HG03521 (cell line): Measurements from ENCODE around the gene JTB.
A peak's percentile ranks its signal among the peaks of the same experiment; 100 is the strongest.
"Not testable (repeated sequence)": the region's sequence is repeated elsewhere in the genome, so short reads cannot be mapped to it uniquely, and the experiment has no call there.

Source experiments
- ATAC-seq: cut with Tn5 transposase; IDR thresholded peaks from one replicate; pipeline ENCODE4 v1.9.1; 2021; ENCODE audit warnings: mild to moderate bottlenecking, moderate library complexity; ENCODE audit not compliant: unreplicated experiment

Gene JTB

DNA sequence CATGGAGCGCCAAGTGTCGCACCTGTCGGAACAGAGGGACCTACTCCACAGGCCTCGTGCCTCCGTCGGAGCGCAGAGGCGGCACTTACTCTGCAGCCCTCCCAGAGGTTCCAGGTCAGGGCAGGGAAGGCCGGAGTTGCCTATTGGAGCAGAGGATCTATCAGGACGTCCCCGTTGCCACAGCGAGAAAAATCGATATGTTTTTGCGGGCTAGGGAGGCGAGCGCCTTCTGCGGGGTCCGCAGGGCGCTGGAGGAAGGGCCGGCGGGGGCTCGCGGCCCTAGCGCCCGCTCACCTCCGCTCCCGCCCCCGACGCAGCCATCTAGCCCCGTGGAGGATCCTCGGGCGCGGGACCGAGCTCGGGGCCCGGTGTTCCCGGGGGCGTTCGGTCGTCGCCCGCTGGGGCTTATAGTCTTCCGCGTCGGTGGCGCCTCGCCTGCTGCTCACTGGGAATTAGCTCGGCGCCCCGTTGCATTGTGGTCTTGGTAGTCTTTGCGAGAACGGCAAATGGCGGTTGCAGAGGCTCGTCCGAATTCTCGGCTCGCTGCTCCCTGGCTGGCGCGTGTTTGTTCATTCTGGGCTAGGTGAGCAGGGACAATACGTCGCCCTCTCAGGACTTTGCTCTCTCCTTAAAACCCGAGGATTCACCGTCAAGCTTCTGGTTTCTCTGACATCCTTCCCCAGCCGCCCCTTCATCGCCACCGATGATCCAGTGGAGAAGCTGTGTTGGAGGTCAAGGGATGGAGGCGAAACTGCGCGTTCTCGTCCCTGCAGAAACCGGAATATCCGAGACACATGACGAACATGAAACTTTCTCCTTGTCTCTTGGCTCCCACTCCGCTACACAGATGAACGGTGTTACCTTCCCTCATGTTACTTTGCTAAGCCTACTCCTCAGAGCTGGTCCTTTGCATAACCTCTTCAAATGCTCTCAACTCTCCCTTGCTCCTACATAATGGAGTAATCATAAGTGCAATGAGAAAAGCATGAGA lies at the start of gene JTB:
JTB (minus strand) TSS at position 425 of the 991 bp plus-strand sequence; CDS start at position 3, 422 bp downstream.
- ATAC-seq = peak; percentile 82

DNA sequence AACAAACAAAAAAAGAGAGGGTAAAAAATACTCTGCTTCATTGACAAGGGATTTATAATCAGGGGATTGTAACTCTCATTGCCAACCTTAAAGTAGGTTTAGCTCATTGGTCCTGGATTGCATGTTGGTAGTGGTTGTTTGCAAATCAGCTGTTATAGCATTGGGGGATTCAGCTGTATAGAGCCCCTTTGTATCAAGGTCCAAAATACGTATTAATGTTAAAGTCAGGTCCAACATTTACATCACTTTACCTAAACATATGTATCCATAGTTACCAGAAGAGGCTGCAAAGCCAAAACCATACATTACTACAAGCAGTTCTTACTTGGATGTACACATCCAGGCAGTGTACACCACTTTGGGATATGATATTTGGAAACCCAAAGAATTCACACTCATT lies 42.5 kb upstream of the JTB start:
- ATAC-seq = no peak

DNA sequence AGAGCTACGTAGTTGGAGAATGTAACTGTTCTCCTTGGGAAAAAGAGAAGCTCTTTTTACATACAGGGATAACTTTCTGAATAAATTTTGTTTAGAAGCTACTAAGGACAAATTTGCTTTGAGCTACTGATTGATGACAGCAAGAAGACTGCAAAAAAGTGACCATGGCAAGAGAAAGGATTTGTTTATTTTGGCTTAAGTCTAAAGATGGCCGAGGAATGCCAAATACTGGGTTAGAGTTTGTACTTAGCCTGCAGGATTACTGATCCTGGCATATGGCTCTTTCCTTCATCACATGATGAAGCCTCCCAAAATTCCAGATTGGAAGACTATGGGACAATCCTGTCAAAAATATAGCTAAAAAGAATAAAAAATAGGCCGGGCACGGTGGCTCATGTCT lies 41.8 kb upstream of the JTB start:
- ATAC-seq = no peak

DNA sequence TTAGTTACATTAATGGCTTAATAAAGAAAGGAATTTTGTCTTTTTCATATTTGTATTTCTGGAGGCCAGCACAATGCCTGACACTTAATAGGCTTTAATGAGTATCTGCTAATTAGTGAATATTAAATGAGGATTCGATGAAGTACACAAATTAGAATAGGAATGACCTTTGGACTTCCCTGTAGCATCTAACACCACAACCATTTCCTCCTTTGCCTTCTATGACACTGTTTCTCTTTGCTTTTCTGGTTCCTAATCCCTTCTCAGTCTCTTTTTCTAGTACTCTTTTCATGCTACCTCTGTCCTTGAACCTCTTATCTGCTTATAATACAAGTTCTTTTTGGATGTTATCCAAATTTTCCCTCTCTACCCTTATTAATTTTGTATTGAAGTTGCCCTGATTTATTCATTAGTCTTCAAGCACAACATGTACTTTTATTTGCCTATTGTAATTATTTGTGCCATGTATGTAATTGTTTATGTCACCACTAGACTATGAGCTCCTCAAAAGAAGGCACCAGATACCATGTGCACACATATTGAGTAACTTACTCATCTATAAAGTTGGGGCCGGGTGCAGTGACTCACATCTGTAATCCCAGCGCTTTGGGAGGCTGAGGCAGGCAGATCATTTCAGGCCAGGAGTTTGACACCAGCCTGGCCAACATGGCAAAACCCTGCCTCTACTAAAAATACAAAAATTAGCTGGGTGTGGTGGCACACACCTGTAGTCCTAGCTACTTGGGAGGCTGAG lies 36.9 kb upstream of the JTB start:
- no peak for ATAC-seq

DNA sequence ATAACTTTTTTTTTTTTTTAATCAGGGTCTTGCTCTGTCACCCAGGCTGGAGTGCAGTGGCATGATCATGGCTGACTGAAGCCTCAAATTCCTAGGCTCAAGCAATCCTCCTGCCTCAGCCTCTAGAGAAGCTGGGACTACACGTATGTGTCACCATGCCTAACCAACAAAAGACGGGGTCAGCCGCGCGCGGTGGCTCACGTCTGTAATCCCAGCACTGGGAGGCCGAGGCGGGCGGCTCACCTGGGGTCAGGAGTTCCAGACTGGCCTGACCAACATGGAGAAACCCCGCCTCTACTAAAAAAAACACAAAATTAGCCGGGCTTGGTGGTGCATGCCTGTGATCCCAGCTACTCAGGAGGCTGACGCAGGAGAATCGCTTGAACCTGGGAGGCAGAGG lies 35.1 kb upstream of the JTB start:
- not testable (repeated sequence) for ATAC-seq

DNA sequence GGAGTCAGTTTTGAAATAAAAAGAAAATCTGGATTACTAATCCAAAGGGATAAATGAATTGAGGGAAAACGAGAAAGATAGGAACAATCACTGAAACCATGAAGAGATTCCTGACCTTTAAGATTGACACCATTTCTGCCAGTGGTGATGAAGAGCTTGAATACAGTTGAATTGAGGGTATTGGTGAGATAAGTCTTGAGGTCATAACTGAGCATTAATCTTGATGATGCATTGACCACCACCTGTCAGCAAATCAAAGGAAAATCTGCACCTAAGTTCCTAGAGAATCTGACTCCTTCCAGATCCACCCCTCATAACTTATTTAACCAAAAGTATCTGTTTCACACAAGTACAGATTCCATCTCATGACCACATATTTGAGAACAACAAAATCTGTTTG lies 34.7 kb upstream of the JTB start:
- ATAC-seq = no peak

DNA sequence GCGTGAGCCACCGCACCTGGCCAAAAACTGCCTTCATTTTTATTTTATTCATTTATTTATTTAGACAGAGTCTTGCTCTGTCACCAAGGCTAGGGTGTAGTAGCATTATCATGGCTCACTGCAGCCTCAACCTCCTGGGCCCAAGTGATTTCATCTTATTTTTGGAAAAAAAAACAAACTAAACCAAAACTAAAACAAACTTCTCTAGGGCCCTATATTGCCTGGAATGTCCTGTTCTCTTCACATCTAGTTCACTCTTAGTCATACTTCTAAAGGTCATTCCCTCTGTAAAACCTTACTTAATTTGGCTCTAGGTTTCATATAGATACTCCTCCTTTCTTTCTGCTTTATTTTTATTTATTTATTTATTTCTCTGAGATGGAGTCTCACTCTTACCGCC lies 28.7 kb upstream of the JTB start:
- ATAC-seq = no peak

DNA sequence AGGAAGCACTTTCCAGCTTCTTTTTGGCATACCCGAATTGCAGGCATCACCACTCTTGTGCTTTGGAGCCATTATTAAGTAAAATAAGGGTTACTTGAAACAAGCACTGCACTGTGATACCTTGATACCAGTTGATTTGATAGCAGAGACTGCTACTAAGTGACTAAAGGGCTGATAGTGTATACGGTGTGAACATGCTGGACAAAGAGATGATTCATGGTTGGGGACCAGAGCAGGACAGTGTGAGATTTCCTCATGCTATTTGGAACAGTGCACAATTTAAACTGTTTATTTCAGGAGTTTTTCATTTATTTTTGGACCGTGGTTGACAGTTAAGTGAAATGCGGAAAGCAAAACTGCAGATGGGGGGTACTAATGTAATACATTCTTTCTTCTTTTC lies 22.9 kb upstream of the JTB start:
- no peak for ATAC-seq

DNA sequence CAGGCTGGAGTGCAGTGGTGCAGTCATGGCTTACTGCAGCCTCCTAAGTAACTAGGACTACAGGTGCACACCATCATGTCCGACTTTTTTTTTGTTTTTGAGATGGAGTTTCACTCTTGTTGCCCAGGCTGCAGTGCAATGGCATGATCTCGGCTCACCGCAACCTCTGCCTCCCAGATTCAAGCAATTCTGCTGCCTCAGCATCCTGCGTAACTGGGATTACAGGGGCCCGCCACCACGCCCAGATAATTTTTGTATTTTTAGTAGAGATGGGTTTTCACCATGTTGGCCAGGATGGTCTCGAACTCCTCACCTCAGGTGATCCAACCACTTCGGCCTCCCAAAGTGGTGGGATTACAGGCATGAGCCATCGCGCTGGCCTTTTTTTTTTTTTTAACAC lies 19.4 kb upstream of the JTB start:
- ATAC-seq = not testable (repeated sequence)

DNA sequence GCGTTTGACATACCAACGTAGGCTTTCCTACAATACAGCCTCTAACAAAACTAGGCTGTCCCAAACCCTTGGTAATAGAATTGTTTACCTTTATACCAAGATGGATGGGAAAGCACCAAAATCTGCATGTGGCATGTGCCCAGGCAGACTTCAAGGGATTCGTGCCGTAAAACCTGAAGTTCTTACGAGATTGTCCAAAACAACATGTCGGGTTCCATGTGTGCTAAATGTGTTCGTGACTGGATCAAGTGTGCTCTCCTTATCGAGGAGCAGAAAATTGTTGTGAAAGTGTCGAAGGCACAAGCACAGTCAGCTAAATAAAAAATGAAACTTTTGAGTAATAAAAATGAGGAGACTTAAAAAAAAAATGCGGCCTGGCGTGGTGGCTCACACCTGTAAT lies 18.2 kb upstream of the JTB start:
- ATAC-seq = no peak

DNA sequence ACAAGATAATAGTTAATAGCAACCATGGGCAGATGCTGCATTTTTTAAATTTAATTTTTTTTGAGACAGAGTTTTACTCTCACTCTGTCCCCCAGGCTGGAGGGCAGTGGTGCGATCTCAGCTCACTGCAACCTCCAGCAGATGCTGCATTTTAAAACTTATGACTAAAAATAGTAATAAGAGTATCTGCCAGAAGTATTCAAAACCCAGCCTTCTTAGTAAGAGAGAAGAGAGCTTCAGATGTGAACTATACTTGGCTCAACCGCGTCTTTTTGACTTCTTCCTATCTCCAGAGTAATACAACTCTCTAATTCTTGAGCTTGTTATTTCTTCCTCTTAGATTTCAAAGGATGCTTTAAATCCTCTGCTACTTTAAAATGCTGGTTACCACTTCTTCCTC lies 17.7 kb upstream of the JTB start:
- no peak for ATAC-seq

DNA sequence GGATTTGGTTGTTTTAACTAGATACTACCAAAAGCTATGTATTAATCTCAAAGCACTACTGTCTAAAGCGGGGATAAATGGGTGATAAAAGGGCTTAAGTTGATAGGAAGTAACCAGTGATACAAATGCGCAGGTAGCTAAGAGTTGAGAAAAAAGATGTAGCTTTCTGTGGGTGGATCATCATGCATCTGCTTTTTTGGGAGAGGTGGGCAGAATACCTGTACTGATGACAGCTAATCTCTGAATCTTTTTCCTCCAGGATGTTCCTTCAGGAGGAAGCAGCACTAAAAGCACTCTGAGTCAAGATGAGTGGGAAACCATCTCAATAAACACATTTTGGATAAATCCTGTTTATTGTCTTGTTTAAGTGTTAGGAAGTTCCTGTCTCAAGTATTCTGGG lies 14.3 kb upstream of the JTB start:
- no peak for ATAC-seq

DNA sequence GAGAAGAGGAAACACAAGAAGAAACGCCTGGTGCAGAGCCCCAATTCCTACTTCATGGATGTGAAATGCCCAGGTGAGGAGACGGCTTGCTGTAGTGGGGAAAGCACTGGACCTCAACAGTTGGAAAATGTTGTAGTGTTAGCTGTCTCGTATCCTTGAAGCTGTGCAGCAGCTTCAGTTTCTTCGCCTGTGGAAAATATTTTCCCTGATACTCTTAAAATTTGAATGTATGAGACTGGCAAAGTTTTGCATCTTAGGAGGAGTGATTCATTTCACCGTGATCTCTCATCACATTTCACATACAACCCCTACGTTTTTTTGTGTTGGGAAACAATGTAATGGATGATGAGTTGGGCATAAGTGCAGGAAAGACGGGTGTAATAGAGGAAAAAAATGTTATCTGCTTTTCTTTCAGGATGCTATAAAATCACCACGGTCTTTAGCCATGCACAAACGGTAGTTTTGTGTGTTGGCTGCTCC lies 13.7 kb upstream of the JTB start:
- ATAC-seq = no peak

DNA sequence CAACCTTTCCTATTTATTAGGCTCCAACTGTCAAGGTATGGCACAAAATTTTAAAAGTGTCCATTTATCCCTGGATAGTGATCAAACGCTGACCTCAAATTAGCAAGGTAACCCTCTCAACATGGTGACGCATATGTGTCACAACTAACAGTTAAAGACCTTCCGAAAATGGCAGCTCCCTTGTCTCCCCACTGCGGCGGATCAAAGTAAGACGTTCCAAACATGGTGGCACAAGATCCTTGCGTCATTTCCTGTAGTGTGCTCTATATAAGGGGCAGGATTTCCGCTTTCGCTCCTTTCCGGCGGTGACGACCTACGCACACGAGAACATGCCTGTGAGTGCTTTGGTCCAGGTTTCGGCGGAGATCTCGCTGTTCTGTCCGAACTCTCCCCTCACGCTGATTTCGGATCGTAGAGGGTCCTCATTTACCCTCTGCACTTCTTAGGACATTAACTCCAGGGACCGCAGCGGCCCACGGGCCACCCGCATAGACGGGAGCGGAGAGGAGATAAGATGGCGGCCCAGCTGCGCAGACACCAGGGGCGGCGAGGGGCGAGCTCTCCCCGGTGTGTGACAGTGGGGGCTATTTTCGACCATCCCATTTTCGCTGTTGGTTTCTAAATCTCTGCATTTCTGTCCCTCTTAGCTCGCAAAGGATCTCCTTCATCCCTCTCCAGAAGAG lies 13.1 kb upstream of the JTB start, which contains the start of gene RPS27:
RPS27 (plus strand) TSS at position 295 of the 683 bp plus-strand sequence; CDS start at position 330, 35 bp downstream.
- peak; percentile 74 for ATAC-seq

DNA sequence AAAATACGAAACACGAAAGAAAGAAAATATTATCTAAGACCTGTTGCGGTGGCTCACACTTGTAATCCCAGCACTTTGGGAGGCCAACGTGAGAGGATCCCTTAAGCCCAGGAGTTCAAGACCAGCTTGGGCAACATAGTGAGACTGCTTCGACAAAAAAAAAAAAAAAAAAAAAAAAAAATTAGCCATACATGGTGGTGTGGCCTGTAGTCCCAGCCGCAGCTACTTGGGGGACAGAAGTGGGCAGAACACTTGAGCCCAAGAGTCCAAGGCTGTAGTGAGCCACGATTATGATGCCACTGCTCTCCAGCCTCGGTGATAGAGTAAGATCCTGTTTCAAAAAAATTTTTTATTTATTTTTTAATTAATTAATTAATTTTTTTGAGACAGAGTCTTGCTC lies 10.1 kb upstream of the JTB start:
- ATAC-seq = no peak

DNA sequence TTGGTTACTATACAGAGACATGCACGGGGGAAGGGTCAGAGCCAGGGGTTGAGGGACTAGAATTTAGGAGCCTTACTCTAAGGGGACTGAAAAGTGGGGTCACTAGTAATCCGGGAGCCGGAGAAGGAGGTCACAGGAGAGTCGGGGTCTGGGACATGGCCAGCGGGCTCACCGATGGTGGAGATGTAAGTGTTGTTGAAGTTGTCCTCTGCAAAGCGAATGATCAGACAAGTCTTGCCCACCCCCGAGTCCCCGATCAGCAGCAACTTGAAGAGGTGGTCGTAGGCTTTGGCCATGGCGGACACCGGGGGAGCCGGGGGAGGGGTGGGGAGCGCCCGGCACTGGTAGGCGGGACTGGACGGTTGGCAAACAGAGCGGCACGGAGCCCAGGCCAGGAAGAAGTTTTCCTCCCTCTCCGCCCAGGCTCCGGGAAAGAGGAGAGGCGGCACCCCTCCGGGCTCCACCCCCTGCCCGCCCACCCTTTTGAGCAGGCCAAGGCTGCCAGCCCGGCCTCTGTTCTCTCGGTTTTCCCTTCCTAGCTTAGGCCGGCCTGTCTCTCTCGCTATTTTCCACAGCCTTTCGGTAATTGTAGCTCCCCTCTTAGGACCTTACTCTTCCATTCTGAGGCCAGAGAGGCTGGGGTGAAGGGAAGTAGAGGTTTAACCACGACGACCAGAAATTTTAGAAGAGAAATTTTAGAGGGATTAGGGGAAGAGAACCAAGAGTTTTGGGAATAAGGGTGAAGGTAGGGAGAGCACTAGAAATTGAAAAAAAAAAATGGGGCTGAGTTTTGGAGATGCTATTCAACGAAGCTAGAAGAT lies 8.7 kb upstream of the JTB start, which contains the start of gene RAB13:
RAB13 (minus strand) TSS at position 399 of the 821 bp plus-strand sequence; CDS start at position 296, 103 bp downstream.
- ATAC-seq = no peak

DNA sequence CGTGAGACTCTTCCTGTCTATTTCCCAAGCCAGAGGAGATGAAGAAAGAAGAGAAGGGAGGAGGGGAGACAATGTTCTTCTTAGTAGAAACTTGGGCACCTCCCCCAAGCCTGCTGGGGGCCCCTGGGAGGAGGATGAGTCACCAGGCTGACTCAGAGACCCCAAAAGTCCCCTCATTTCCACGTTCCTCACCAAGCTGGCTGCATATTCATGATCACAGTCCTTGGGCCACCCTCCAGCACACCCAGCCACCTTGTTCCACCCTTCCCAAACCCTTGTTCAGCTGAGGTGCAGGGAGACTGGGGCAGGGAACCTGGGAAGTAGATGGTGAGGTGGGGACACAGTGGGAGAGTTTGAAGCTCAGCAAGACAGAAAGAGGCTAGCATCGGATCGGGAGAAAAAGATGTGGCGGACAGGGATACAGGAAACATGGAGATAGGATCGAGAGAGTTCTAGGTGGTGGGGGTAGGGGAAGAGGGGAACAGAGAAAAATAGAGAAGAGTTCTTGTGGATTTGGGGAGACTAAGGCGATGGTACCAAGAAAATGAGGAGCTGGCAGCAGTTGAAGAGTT lies 8.0 kb upstream of the JTB start:
- no peak for ATAC-seq

DNA sequence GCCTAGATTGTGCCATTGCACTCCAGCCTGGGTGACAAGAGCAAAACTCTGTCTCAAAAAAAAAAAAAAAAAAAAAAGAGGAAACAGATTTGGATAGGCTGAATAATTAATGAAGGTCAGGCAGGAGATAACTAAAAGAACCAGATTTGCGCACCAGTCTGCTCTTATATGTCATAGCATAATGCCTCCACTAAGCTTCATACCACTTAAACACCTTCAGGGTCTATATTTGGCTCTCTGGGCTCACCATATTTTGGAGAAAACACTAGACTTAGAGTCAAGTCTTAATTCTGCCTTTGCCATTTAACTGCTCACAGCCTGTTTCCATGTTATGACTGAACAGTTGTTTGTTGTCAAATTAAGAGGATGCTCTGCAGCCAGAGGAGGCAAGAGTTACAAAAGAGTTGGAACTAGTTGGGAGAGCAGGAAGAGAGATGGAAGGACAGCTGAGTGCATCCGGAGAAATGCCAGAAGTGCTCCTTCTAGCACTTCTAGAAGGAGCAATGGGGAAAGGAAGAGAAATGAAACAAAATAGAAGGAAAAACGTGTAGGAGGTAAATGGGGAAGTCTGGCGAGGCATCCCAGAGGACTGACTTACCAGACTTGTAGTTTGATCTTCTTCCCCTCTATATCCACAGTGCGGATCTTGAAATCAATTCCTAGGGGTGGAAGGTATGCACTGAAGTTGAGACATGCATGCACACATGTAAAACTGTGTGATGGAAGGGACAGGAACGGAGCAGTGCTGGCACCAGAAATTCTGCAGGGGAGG lies 6.8 kb upstream of the JTB start:
- ATAC-seq = no peak

DNA sequence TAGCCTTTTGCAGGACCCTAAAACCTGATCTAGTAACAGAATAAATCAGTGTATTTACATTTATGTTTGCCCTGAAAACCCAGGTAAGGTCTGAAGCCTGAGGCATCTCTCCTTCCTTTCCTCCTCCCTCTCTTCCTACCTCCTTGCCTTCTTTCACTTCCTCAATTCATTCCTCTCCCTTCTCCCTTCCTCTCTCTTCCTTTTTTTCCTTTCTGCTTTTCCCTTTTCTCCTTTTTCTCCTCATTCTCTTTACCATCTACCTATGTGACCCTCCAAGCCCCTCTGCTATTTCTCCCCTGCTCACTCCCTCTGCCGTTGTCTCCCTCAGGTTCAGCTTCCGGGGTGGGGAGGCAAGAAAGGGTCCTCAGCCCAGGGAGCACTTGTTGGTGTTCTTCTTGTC lies 4.3 kb upstream of the JTB start:
- ATAC-seq = not testable (repeated sequence)
